ENCODE measurements around the gene NFE2L3. TPM values are rescaled to one million over a fixed set of nuclear protein-coding genes. Genes with fewer than 3 reads are reported as not detected.
"Not testable (repeated sequence)": the region's sequence is repeated elsewhere in the genome, so short reads cannot be mapped to it uniquely, and the experiment has no call there.

The NFE2L3 gene
- total RNA-seq, 1 donor from 2014 or later: 5.8 TPM

GRCh38 chr7:26162431-26162830 is 10.4 kb downstream of the NFE2L3 start:
- no peak for TF ChIP-seq CTCF (IDR thresholded peaks at IDR 0.05; ENCODE audit: insufficient read depth, low read length, severe bottlenecking)
- Histone ChIP-seq H3K36me3 (ENCODE audit: control insufficient read depth, insufficient read depth, low read length) (no peaks in the 10 kb centered on the region), H3K4me3 (ENCODE audit: low read depth, low read length) (no peak overlapping the region), H3K27me3 (ENCODE audit: control insufficient read depth, insufficient read depth, low read length) (no peaks in the 10 kb centered on the region)
- DNase-seq (ENCODE audit: low read depth): no peak
- no peak for FAIRE-seq

- not testable (repeated sequence) for H3K36me3 ChIP-seq (ENCODE audit: control insufficient read depth, insufficient read depth, low read length); FAIRE-seq; H3K27me3 ChIP-seq (ENCODE audit: control insufficient read depth, insufficient read depth, low read length); H3K4me3 ChIP-seq (ENCODE audit: low read depth, low read length); DNase-seq (ENCODE audit: low read depth)
Observed at GRCh38 chr7:26163804-26164203, 11.8 kb downstream of the NFE2L3 start.

GRCh38 chr7:26165950-26166683 is 14.1 kb downstream of the NFE2L3 start:
- TF ChIP-seq CTCF (IDR thresholded peaks at IDR 0.05; ENCODE audit: insufficient read depth, low read length, severe bottlenecking): no peak
- Histone ChIP-seq H3K27me3 (ENCODE audit: control insufficient read depth, insufficient read depth, low read length) (no peaks in the 10 kb centered on the region), H3K36me3 (ENCODE audit: control insufficient read depth, insufficient read depth, low read length) (no peaks in the 10 kb centered on the region), H3K4me3 (ENCODE audit: low read depth, low read length) (no peak overlapping the region)
- DNase-seq (ENCODE audit: low read depth): no peak
- FAIRE-seq: no peak

- Histone ChIP-seq H3K27me3 (ENCODE audit: control insufficient read depth, insufficient read depth, low read length) (no peaks in the 10 kb centered on the region), H3K36me3 (ENCODE audit: control insufficient read depth, insufficient read depth, low read length) (no peaks in the 10 kb centered on the region), H3K4me3 (ENCODE audit: low read depth, low read length) (no peak overlapping the region)
- DNase-seq (ENCODE audit: low read depth): no peak
- no peak for TF ChIP-seq CTCF (IDR thresholded peaks at IDR 0.05; ENCODE audit: insufficient read depth, low read length, severe bottlenecking)
- no peak for FAIRE-seq
Observed at GRCh38 chr7:26166684-26167266, 14.8 kb downstream of the NFE2L3 start.

GRCh38 chr7:26167303-26167934 is 15.4 kb downstream of the NFE2L3 start:
- no peak for TF ChIP-seq CTCF (IDR thresholded peaks at IDR 0.05; ENCODE audit: insufficient read depth, low read length, severe bottlenecking)
- DNase-seq (ENCODE audit: low read depth): no peak
- H3K27me3 ChIP-seq (ENCODE audit: control insufficient read depth, insufficient read depth, low read length): no peaks in the 10 kb centered on the region
- no peak for FAIRE-seq
- no peaks in the 10 kb centered on the region for H3K36me3 ChIP-seq (ENCODE audit: control insufficient read depth, insufficient read depth, low read length)
- no peak overlapping the region for H3K4me3 ChIP-seq (ENCODE audit: low read depth, low read length)

- no peak for TF ChIP-seq CTCF (IDR thresholded peaks at IDR 0.05; ENCODE audit: insufficient read depth, low read length, severe bottlenecking)
- DNase-seq (ENCODE audit: low read depth) (no peak), FAIRE-seq (no peak)
- H3K27me3 ChIP-seq (ENCODE audit: control insufficient read depth, insufficient read depth, low read length): no peaks in the 10 kb centered on the region
- H3K4me3 ChIP-seq (ENCODE audit: low read depth, low read length): no peak overlapping the region
- H3K36me3 ChIP-seq (ENCODE audit: control insufficient read depth, insufficient read depth, low read length): no peaks in the 10 kb centered on the region
Observed at GRCh38 chr7:26168458-26169023, 16.5 kb downstream of the NFE2L3 start.

Measured in bronchial epithelial cell (primary cell).